Mesothelial cell of epicardium (in vitro differentiated cells): ENCODE measurements around the gene MC3R. TPM values are rescaled to one million over a fixed set of nuclear protein-coding genes. Genes with fewer than 3 reads are reported as not detected.

Experiments
- DNase-seq, 2 experiments: peaks; one replicate each; pipeline ENCODE4 v3.0.0; 2021; ENCODE audit warnings: low spot score in 2 of 2; ENCODE audit not compliant: unreplicated experiment in 2 of 2
- H3K27ac Mint-ChIP-seq: 2 replicates; pipeline ENCODE4 v1.8.0; 2021; ENCODE audit warnings: mixed read lengths
- H3K27me3 Mint-ChIP-seq: 2 replicates; pipeline ENCODE4 v1.8.0; 2021; ENCODE audit warnings: low read depth, mixed read lengths
- H3K36me3 Mint-ChIP-seq: 2 replicates; pipeline ENCODE4 v1.8.0; 2021; ENCODE audit warnings: mixed read lengths
- H3K4me1 Mint-ChIP-seq: 2 replicates; pipeline ENCODE4 v1.8.0; 2021; ENCODE audit warnings: mixed read lengths
- H3K4me3 Mint-ChIP-seq: 2 replicates; pipeline ENCODE4 v1.8.0; 2021; ENCODE audit warnings: mild to moderate bottlenecking, moderate library complexity, mixed read lengths
- H3K9me3 Mint-ChIP-seq: 2 replicates; pipeline ENCODE4 v1.8.0; 2021; ENCODE audit warnings: mixed read lengths
- CTCF ChIP-seq: fragments of 200-600 bp; sonication (generic); IDR thresholded peaks from one replicate; pipeline ENCODE4 v1.5.0; 2021; ENCODE audit warnings: antibody characterized with exemption; ENCODE audit not compliant: unreplicated experiment
- total RNA-seq: library from RNA; stranded (reverse); gene quantifications from 3 replicates; pipeline ENCODE4 v1.2.1, GENCODE V29; 2021

Gene MC3R
- total RNA-seq, 1 donor from 2014 or later = not detected

- Mint-ChIP-seq H3K27ac (no peak overlapping the region), H3K27me3 (no peaks in the 10 kb centered on the region), H3K9me3 (peaks cover 71% of the 10 kb centered on the region), H3K36me3 (no peaks in the 10 kb centered on the region), H3K4me1 (no peaks in the 10 kb centered on the region), H3K4me3 (no peak overlapping the region)
- no peak for DNase-seq
- no peak for TF ChIP-seq CTCF
Observed at GRCh38 chr20:56299362-56299761, 50.8 kb downstream of the MC3R start.

Other genes starting within 250 kb of the MC3R start
- gene CBLN4, start 243.2 kb upstream of the MC3R start, total RNA-seq = not detected in 3 replicates
- gene FAM210B, start 110.2 kb downstream of the MC3R start, total RNA-seq = 64.9 to 66.9 TPM (median 66.4 TPM) in 3 replicates
- 13.2 to 14.7 TPM (median 14.4 TPM) in 3 replicates for gene AURKA, start 143.5 kb downstream of the MC3R start, total RNA-seq
- 36.8 to 43.5 TPM (median 40.9 TPM) in 3 replicates for gene CSTF1, start 143.9 kb downstream of the MC3R start, total RNA-seq
- gene CASS4, start 163.5 kb downstream of the MC3R start, total RNA-seq = 0.67 to 0.78 TPM (median 0.72 TPM) in 3 replicates
- 59.5 to 63.2 TPM (median 61.9 TPM) in 3 replicates for gene RTF2, start 219.9 kb downstream of the MC3R start, total RNA-seq